Measurements from ENCODE around the gene NT5C3A. TPM values are rescaled to one million over a fixed set of nuclear protein-coding genes. Genes with fewer than 3 reads are reported as not detected.

NT5C3A gene
- total RNA-seq, 1 donor = 25.0 TPM

DNA sequence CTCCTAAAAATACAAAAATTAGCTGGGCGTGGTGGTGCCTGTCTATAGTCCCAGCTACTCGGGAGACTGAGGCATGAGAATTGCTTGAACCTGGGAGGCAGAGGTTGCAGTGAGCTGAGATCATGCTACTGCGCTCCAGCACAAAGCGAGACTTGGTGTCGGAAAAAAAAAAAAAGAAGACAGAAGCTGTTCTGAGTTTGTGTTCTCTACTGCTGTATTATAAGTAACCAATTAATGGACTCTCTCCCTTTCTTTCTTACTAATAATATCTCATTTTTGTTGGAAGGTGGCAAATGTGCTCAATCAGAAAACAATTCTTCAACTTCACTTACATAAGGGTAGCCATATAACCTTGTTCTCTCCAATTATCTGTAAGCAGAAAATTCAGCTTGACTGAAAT lies 7.4 kb downstream of the NT5C3A start:
- Histone ChIP-seq H3K27me3 (ENCODE audit: insufficient read depth, low read length) (no peaks in the 10 kb centered on the region), H3K4me2 (ENCODE audit: insufficient read depth, low read length) (no peak overlapping the region), H3K79me2 (ENCODE audit: insufficient read depth, low read length) (peaks cover 93% of the 10 kb centered on the region), H2AFZ (ENCODE audit: low read length) (no peak overlapping the region), H4K20me1 (ENCODE audit: insufficient read depth, low read length) (peaks cover 3% of the 10 kb centered on the region), H3K36me3 (ENCODE audit: insufficient read depth, low read length) (no peaks in the 10 kb centered on the region), H3K4me1 (ENCODE audit: insufficient read depth, low read length) (peaks cover 2% of the 10 kb centered on the region), H3K4me3 (ENCODE audit: insufficient read depth, low read length) (no peak overlapping the region), H3K9me3 (ENCODE audit: low read depth, low read length) (no peaks in the 10 kb centered on the region), H3K27ac (ENCODE audit: low read depth, low read length) (no peak overlapping the region)
- DNase-seq (ENCODE audit: insufficient read length, low spot score, missing footprints) = no peak
- TF ChIP-seq, protein P1, sequence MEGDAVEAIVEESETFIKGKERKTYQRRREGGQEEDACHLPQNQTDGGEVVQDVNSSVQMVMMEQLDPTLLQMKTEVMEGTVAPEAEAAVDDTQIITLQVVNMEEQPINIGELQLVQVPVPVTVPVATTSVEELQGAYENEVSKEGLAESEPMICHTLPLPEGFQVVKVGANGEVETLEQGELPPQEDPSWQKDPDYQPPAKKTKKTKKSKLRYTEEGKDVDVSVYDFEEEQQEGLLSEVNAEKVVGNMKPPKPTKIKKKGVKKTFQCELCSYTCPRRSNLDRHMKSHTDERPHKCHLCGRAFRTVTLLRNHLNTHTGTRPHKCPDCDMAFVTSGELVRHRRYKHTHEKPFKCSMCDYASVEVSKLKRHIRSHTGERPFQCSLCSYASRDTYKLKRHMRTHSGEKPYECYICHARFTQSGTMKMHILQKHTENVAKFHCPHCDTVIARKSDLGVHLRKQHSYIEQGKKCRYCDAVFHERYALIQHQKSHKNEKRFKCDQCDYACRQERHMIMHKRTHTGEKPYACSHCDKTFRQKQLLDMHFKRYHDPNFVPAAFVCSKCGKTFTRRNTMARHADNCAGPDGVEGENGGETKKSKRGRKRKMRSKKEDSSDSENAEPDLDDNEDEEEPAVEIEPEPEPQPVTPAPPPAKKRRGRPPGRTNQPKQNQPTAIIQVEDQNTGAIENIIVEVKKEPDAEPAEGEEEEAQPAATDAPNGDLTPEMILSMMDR (IDR thresholded peaks at IDR 0.05; ENCODE audit: extremely low read depth, low read depth, low read length) = no peak

- DNase-seq (ENCODE audit: insufficient read length, low spot score, missing footprints) = peak; percentile 79
- no peaks in the 10 kb centered on the region for H3K36me3 ChIP-seq (ENCODE audit: insufficient read depth, low read length)
- peaks cover 91% of the 10 kb centered on the region for H3K79me2 ChIP-seq (ENCODE audit: insufficient read depth, low read length)
- TF ChIP-seq, protein P1 (IDR thresholded peaks at IDR 0.05; ENCODE audit: extremely low read depth, low read depth, low read length) = no peak
- no peaks in the 10 kb centered on the region for H3K27me3 ChIP-seq (ENCODE audit: insufficient read depth, low read length)
- H2AFZ ChIP-seq (ENCODE audit: low read length) = no peak overlapping the region
- H3K27ac ChIP-seq (ENCODE audit: low read depth, low read length) = peak overlapping the region; percentile 24
- H3K4me2 ChIP-seq (ENCODE audit: insufficient read depth, low read length) = no peak overlapping the region
- H4K20me1 ChIP-seq (ENCODE audit: insufficient read depth, low read length) = peaks cover 7% of the 10 kb centered on the region
- H3K4me3 ChIP-seq (ENCODE audit: insufficient read depth, low read length) = no peak overlapping the region
- peaks cover 2% of the 10 kb centered on the region for H3K4me1 ChIP-seq (ENCODE audit: insufficient read depth, low read length)
- no peaks in the 10 kb centered on the region for H3K9me3 ChIP-seq (ENCODE audit: low read depth, low read length)
Measured at GRCh38 chr7:33054261-33054964, 8.2 kb downstream of the NT5C3A start.

GRCh38 chr7:33053721-33054120 lies 8.9 kb downstream of the NT5C3A start:
- peaks cover 7% of the 10 kb centered on the region for H4K20me1 ChIP-seq (ENCODE audit: insufficient read depth, low read length)
- no peak overlapping the region for H3K4me2 ChIP-seq (ENCODE audit: insufficient read depth, low read length)
- peaks cover 2% of the 10 kb centered on the region for H3K4me1 ChIP-seq (ENCODE audit: insufficient read depth, low read length)
- H3K27ac ChIP-seq (ENCODE audit: low read depth, low read length) = peak overlapping the region; percentile 24
- no peaks in the 10 kb centered on the region for H3K36me3 ChIP-seq (ENCODE audit: insufficient read depth, low read length)
- no peaks in the 10 kb centered on the region for H3K27me3 ChIP-seq (ENCODE audit: insufficient read depth, low read length)
- TF ChIP-seq, protein P1 (IDR thresholded peaks at IDR 0.05; ENCODE audit: extremely low read depth, low read depth, low read length) = no peak
- H3K79me2 ChIP-seq (ENCODE audit: insufficient read depth, low read length) = peaks cover 90% of the 10 kb centered on the region
- no peak overlapping the region for H2AFZ ChIP-seq (ENCODE audit: low read length)
- DNase-seq (ENCODE audit: insufficient read length, low spot score, missing footprints) = no peak
- no peak overlapping the region for H3K4me3 ChIP-seq (ENCODE audit: insufficient read depth, low read length)
- no peaks in the 10 kb centered on the region for H3K9me3 ChIP-seq (ENCODE audit: low read depth, low read length)

DNA sequence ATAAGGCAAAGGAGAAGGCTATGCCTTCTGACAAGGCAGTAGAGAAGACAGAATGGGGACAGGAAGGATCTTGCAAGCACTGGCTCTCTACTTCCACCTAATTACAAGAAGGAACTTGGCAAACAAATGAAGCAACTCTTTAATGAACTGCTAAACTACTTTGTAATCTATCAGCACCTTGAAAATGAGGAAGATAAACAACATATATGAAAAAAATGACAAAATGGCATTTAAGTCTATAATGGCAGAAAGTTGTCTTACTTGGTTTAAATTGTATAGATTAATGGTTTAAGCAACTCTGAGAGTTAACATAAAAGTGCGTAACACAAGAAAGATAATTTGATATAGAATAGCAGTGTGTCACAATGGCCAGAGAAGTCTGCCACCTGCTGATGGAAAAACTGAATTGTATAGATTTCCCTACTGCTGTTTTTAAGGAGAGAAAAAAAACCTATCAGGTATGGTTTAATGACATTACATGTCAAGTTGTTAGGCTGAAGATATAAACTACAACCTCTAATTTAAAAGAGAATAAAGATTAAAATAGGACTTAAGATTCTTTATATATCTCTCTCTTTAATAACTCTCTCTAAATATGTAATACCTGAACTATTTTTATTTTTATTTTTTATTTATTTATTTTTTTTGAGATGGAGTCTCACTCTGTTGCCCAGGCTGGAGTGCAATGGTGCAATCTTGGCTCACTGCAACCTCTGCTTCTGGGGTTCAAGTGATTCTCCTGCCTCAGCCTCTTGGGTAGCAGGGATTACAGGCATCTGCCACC lies 11.8 kb downstream of the NT5C3A start:
- Histone ChIP-seq H3K4me1 (ENCODE audit: insufficient read depth, low read length) (peaks cover 2% of the 10 kb centered on the region), H2AFZ (ENCODE audit: low read length) (no peak overlapping the region), H4K20me1 (ENCODE audit: insufficient read depth, low read length) (peaks cover 7% of the 10 kb centered on the region), H3K27me3 (ENCODE audit: insufficient read depth, low read length) (no peaks in the 10 kb centered on the region), H3K4me3 (ENCODE audit: insufficient read depth, low read length) (no peak overlapping the region), H3K9me3 (ENCODE audit: low read depth, low read length) (no peaks in the 10 kb centered on the region), H3K79me2 (ENCODE audit: insufficient read depth, low read length) (peaks cover 87% of the 10 kb centered on the region), H3K27ac (ENCODE audit: low read depth, low read length) (no peak overlapping the region), H3K36me3 (ENCODE audit: insufficient read depth, low read length) (no peaks in the 10 kb centered on the region), H3K4me2 (ENCODE audit: insufficient read depth, low read length) (no peak overlapping the region)
- TF ChIP-seq, protein P1 (IDR thresholded peaks at IDR 0.05; ENCODE audit: extremely low read depth, low read depth, low read length) = peak; percentile 68
- DNase-seq (ENCODE audit: insufficient read length, low spot score, missing footprints) = peak; percentile 69

Measured in osteoblast (primary cell).